ENCODE measurements around the gene MAP1S.
"Not testable (repeated sequence)": the region's sequence is repeated elsewhere in the genome, so short reads cannot be mapped to it uniquely, and the experiment has no call there.

MAP1S gene

GRCh38 chr19:17767559-17767958 is 48.3 kb downstream of the MAP1S start:
- TF ChIP-seq, protein P1, sequence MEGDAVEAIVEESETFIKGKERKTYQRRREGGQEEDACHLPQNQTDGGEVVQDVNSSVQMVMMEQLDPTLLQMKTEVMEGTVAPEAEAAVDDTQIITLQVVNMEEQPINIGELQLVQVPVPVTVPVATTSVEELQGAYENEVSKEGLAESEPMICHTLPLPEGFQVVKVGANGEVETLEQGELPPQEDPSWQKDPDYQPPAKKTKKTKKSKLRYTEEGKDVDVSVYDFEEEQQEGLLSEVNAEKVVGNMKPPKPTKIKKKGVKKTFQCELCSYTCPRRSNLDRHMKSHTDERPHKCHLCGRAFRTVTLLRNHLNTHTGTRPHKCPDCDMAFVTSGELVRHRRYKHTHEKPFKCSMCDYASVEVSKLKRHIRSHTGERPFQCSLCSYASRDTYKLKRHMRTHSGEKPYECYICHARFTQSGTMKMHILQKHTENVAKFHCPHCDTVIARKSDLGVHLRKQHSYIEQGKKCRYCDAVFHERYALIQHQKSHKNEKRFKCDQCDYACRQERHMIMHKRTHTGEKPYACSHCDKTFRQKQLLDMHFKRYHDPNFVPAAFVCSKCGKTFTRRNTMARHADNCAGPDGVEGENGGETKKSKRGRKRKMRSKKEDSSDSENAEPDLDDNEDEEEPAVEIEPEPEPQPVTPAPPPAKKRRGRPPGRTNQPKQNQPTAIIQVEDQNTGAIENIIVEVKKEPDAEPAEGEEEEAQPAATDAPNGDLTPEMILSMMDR (IDR thresholded peaks at IDR 0.05; ENCODE audit: low read depth, low read length) = no peak
- no peak for DNase-seq (ENCODE audit: extremely low read depth, low read depth)

GRCh38 chr19:17770613-17771012 is 51.3 kb downstream of the MAP1S start:
- TF ChIP-seq, protein P1 (IDR thresholded peaks at IDR 0.05; ENCODE audit: low read depth, low read length) = no peak
- DNase-seq (ENCODE audit: extremely low read depth, low read depth) = no peak

DNA sequence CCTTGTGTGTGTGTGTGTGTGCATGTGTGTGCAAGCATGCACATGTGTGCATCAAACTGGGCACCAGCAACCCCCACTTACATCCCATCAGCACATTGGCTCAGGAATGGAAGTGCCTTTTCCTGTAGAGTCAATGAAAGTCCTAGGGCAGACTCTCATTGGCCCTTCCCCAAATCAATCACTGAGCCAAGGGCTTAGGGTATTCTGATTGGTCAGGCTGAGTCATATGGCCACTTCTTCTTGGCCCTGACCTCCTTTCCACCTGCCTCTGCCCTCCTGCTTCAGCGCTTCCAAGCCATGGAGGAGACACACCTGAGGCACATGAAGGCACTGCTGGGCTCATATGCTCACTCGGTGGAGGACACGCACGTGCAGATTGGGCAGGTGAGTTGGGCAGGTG is 52.9 kb downstream of the MAP1S start:
- TF ChIP-seq, protein P1 (IDR thresholded peaks at IDR 0.05; ENCODE audit: low read depth, low read length) = no peak
- no peak for DNase-seq (ENCODE audit: extremely low read depth, low read depth)

DNA sequence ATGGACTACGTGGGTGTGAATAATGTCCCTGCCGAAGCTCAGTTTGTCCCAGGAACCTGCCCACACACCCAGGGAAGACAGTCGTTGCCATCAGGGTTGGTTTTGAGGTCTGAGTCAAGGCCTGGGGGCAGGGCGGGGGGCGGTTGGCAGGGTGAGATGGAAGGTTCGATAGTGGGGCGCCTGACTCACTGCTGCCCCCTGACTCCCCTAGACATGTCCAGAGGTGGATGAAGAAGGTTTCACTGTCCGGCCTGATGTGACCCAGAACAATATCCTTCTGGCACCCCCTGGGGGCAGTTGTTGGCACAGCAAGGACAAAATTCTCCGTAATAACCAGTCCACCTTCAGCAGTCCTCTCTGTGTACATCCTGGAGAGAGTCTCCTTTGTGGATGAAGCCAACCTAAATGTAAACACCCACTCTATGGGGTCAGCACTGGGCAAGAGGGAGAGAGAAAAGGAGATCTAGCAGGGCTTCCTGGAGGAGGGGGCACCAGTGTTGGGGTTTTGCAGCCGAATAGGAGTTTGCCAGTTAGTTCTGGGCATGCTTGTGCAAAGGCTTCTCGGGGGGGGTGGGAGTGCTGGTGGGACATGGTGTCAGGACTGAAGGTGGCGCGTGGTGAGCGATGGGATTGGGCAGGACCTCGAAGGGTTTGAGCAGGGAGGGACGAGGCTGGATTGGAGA is 56.1 kb downstream of the MAP1S start:
- no peak for DNase-seq (ENCODE audit: extremely low read depth, low read depth)

DNA sequence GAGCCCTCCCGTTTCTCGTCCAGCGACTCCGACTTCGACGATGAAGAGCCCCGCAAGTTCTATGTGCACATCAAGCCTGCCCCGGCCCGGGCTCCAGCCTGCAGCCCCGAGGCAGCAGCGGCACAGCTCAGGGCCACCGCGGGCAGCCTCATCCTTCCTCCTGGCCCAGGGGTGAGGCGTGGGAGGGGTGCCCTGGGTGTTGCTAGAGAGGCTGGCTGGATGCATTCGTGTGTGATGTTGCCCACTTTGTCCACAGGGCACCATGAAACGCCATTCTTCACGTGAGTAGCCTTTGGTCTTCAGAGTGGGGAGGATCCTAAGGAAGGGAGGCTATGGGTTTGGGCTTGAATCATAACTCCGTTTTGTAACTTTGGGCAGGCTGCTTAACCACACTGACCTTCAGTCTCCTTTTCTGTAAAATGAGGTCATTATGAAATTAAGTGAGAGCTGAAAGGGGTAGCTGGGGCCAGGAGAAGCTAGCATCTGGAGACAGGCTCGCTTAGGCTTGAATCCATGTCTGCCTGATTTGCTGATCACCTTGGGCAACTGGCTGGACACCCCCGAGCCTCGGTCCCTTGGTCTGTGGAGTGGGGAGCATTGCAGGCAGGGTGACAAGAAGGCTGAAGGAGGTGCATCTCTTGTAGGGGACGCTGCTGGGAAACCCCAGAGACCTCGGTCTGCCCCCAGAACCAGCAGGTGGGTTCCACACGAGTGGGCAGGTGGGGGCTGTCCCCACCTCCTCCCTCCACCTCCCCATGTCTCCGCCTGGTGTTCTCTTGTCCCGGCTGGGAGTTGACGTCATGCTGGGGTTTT is 56.9 kb downstream of the MAP1S start:
- no peak for DNase-seq (ENCODE audit: extremely low read depth, low read depth)
- TF ChIP-seq, protein P1 (IDR thresholded peaks at IDR 0.05; ENCODE audit: low read depth, low read length) = no peak

More for the DNA sequence above, 56.1 kb downstream of the MAP1S start:
- TF ChIP-seq, protein P1 (IDR thresholded peaks at IDR 0.05; ENCODE audit: low read depth, low read length) = peak; percentile 52

DNA sequence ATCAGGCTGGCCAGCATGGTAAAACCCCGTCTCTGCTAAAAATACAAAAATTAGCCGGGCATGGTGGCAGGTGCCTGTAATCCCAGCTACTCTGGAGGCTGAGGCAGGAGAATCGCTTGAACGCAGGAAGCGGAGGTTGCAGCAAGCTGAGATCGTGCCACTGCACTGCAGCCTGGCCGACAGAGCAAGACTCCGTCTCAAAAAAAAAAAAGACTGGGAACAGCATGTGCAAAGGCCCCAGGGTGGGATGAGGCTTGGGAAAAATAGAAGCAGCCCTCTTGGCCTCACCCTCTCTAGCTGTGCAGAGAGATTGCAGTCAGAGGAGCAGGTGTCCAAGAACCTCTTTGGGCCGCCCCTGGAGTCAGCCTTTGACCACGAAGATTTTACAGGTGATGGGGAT is 58.6 kb downstream of the MAP1S start:
- DNase-seq (ENCODE audit: extremely low read depth, low read depth) = not testable (repeated sequence)

GRCh38 chr19:17778251-17778967 is 59.1 kb downstream of the MAP1S start:
- TF ChIP-seq, protein P1 (IDR thresholded peaks at IDR 0.05; ENCODE audit: low read depth, low read length) = no peak
- no peak for DNase-seq (ENCODE audit: extremely low read depth, low read depth)
